Measurements from ENCODE around the gene ELMO1. TPM values are rescaled to one million over a fixed set of nuclear protein-coding genes. Genes with fewer than 3 reads are reported as not detected.

Gene ELMO1
- total RNA-seq, 1 donor from 2014 or later: 0.69 TPM

DNA sequence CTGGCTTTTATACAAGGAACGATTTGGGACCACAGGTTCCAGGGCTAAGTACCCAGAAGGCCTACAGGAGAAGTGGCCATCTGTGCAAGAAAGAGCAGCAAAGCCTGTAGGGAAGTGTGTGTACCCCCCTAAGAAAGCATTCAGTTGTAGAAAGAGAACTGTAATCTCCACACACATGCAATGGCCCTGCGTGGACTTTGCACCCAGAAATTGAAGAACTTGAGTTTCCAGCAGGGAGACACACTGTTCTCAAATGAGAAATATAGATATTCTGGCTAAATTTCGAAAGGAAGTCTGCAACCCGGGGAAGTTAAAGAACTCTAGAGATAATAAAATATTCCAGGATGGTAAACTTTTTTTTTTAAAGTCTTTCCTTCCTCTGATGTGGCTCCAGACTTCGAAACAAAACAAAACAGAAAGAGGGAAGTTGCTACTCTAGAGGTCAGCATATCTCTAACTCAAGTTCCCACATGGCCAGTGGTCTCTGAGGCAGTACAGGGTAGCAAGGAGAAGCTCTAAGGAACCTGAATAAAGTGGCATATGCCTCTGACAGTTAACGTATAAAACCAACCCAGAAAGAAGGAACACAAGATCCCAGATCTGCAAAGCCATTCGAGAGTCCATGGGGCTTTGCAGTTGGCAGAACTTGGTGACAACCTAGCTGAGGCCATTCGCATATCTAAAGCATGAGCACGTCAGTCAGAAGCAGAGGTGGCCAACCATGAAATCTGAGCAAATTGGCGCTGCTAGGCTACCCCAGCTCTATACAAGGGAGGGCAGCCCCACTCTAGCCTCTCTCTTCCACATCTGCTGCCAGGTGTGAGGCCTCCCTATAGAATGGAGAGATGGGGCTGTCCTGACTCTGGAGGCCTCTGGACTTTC, 56.6 kb downstream of the ELMO1 start:
- TF ChIP-seq CTCF (conservative IDR thresholded peaks at IDR 0.05; ENCODE audit: low read depth, low read length): no peak
- DNase-seq (ENCODE audit: low read depth): no peak
- H3K4me3 ChIP-seq (ENCODE audit: low read depth, low read length): no peak overlapping the region

DNA sequence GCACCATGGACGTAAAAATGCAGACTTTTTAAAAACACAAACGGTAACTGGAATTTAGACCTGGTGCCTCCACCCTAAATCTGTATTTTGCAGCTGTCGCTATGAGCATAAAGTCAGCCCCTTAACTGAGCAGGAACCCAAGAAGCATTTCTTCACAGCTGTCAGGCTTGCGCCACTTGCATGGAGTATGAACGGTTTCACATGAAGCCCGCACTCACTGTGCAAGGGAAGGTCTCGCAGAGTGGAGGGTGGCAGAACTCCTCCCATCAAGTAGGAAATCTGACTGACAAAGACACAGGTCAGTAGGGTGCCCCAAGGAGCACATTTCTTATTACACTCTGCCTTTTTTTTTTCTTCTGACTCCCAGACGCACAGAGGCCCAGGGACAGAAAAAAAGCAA, 58.5 kb downstream of the ELMO1 start:
- no peak for DNase-seq (ENCODE audit: low read depth)

GRCh38 chr7:37388811-37389210, 59.9 kb downstream of the ELMO1 start:
- H3K4me3 ChIP-seq (ENCODE audit: low read depth, low read length): no peak overlapping the region
- TF ChIP-seq CTCF (conservative IDR thresholded peaks at IDR 0.05; ENCODE audit: low read depth, low read length): no peak
- no peak for DNase-seq (ENCODE audit: low read depth)

More for the DNA sequence above, 58.5 kb downstream of the ELMO1 start:
- no peak overlapping the region for H3K4me3 ChIP-seq (ENCODE audit: low read depth, low read length)
- TF ChIP-seq CTCF (conservative IDR thresholded peaks at IDR 0.05; ENCODE audit: low read depth, low read length): no peak

GRCh38 chr7:37385787-37386186, 62.9 kb downstream of the ELMO1 start:
- H3K4me3 ChIP-seq (ENCODE audit: low read depth, low read length): no peak overlapping the region
- no peak for TF ChIP-seq CTCF (conservative IDR thresholded peaks at IDR 0.05; ENCODE audit: low read depth, low read length)
- DNase-seq (ENCODE audit: low read depth): no peak

DNA sequence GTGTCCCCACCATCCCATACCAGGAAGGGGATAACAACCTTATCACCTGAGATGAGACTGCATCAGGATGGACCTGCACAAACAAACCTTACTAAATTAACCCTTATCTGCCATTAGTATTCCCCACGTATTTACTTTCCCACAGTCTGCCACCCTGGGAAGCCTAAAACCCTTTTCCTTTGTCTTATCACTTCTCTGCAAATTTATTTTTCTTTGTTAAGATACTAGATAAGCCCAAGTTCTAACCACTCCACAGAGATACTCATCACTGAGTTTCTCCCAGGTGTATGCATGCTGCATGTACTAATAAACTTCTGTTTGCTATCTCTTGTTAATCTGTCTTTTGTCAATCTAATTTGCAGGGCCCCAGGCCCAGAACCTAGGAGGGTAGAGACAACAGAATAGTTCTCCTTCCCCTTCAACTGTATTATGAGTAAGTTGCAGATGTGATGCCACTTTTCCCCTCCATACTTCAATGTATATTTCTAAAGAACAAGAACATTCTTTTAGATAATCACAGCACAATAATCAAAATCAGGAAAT, 66.0 kb downstream of the ELMO1 start:
- H3K4me3 ChIP-seq (ENCODE audit: low read depth, low read length): no peak overlapping the region
- DNase-seq (ENCODE audit: low read depth): no peak
- TF ChIP-seq CTCF (conservative IDR thresholded peaks at IDR 0.05; ENCODE audit: low read depth, low read length): no peak

DNA sequence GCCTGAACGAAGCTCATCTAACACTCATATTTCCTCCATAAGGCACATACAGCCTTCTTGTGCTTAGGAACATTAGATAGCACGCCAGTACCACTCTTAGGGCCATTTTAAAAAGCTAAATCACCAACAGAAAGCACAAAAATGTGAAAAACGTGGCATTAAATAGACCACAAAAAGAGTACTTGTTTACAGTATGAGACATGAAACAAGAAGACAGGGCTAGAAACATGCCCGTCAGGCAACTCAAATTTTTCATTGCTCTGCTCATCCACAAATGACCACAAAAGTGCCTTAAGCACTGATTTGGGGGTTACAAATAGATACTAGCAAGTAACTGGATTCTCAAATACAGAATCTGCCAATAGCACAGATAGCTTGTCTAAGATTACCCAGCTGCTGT, 67.8 kb downstream of the ELMO1 start:
- no peak overlapping the region for H3K4me3 ChIP-seq (ENCODE audit: low read depth, low read length)
- DNase-seq (ENCODE audit: low read depth): no peak
- no peak for TF ChIP-seq CTCF (conservative IDR thresholded peaks at IDR 0.05; ENCODE audit: low read depth, low read length)

All from epithelial cell of proximal tubule (primary cell).